CD8-positive, alpha-beta memory T cell (primary cell): Measurements from ENCODE around the gene LCORL. TPM values are rescaled to one million over a fixed set of nuclear protein-coding genes. Genes with fewer than 3 reads are reported as not detected.
"Not testable (repeated sequence)": the region's sequence is repeated elsewhere in the genome, so short reads cannot be mapped to it uniquely, and the experiment has no call there.

Source experiments
- CTCF ChIA-PET: fragments of 350-600 bp; sonication (Branson Sonifier 250); formaldehyde crosslinking; loops from one replicate; lab custom pipeline; 2021; ENCODE audit warnings: antibody characterized with exemption; lab: Charles Lee
- POLR2A ChIA-PET: fragments of 350-600 bp; sonication (Branson Sonifier 250); formaldehyde crosslinking; loops from one replicate; lab custom pipeline; 2021; ENCODE audit warnings: antibody characterized with exemption; lab: Charles Lee
- DNase-seq, 5 donors: peaks; one replicate each; pipeline versions ENCODE4 v3.0.0 to v3.0.0-alpha.2; 2020 to 2022; ENCODE audit warnings: mixed read lengths in 1 of 5
- H3K27ac ChIP-seq: one replicate; pipeline ENCODE4 v1.7.0; 2013; ENCODE audit warnings: low read depth, mild to moderate bottlenecking, low read length, moderate library complexity
- H3K27me3 ChIP-seq: 2 replicates; pipeline ENCODE4 v1.7.0; 2013; ENCODE audit warnings: low read length, mild to moderate bottlenecking; ENCODE audit not compliant: insufficient read depth, poor library complexity, severe bottlenecking
- H3K36me3 ChIP-seq: 2 replicates; pipeline ENCODE4 v1.7.0; 2013; ENCODE audit warnings: mild to moderate bottlenecking, low read length, moderate library complexity; ENCODE audit not compliant: insufficient read depth
- H3K4me1 ChIP-seq: 2 replicates; pipeline ENCODE4 v1.7.0; 2013; ENCODE audit warnings: mild to moderate bottlenecking, low read length, moderate library complexity; ENCODE audit not compliant: insufficient read depth
- H3K4me3 ChIP-seq: 2 replicates; pipeline ENCODE4 v1.7.0; 2013; ENCODE audit warnings: mild to moderate bottlenecking, low read length
- H3K9me3 ChIP-seq: 2 replicates; pipeline ENCODE4 v1.7.0; 2013; ENCODE audit warnings: mild to moderate bottlenecking, low read length
- H3K27ac Mint-ChIP-seq, 8 donors: one replicate each; pipeline ENCODE4 v1.8.0; 2020 to 2021; ENCODE audit warnings: mixed read lengths in 8 of 8, mild to moderate bottlenecking in 6 of 8, inconsistent platforms in 3 of 8, moderate library complexity in 3 of 8
- H3K27me3 Mint-ChIP-seq, 2 donors: one replicate each; pipeline ENCODE4 v1.8.0; 2020 to 2021; ENCODE audit warnings: mixed read lengths in 2 of 2, mild to moderate bottlenecking in 1 of 2, moderate library complexity in 1 of 2
- H3K36me3 Mint-ChIP-seq, 3 donors: one replicate each; pipeline ENCODE4 v1.8.0; 2020 to 2021; ENCODE audit warnings: mixed read lengths in 3 of 3, inconsistent platforms in 1 of 3, mild to moderate bottlenecking in 1 of 3
- H3K4me1 Mint-ChIP-seq, 3 donors: one replicate each; pipeline ENCODE4 v1.8.0; 2020 to 2021; ENCODE audit warnings: mixed read lengths in 3 of 3, inconsistent platforms in 1 of 3, mild to moderate bottlenecking in 1 of 3
- H3K4me3 Mint-ChIP-seq, 7 donors: one replicate each; pipeline ENCODE4 v1.8.0; 2020 to 2021; ENCODE audit warnings: mixed read lengths in 7 of 7, mild to moderate bottlenecking in 6 of 7, moderate library complexity in 4 of 7, inconsistent platforms in 2 of 7
- H3K9me3 Mint-ChIP-seq, 5 donors: one replicate each; pipeline ENCODE4 v1.8.0; 2020 to 2022; ENCODE audit warnings: mixed read lengths in 5 of 5, mild to moderate bottlenecking in 3 of 5, moderate library complexity in 2 of 5, inconsistent platforms in 1 of 5
- polyA plus RNA-seq: library from polyadenylated mRNA; unstranded; fragments of 300-500 nt; fragmentation: Illumina TruSeq; gene quantifications from one replicate; pipeline ENCODE4 v1.2.3, GENCODE V29; 2021
- total RNA-seq, 2 experiments: library from RNA; stranded (reverse); gene quantifications; one replicate each; pipeline ENCODE4 v1.2.3, GENCODE V29; 2021

Gene LCORL
- total and polyA plus RNA-seq, 3 experiments from 2014 or later, result 6.9 to 9.1 (median 7.2) TPM

- Mint-ChIP-seq H3K36me3 (peaks cover 9 to 34% (median 13%) of the 10 kb centered on the region in 3 donors), H3K4me3 (no peak overlapping the region), H3K27ac (no peak overlapping the region), H3K9me3 (peaks cover 4 to 16% (median 12%) of the 10 kb centered on the region in 5 donors), H3K4me1 (no peaks in the 10 kb centered on the region), H3K27me3 (no peaks in the 10 kb centered on the region)
- POLR2A ChIA-PET, result no interaction called here
- H3K9me3 ChIP-seq, result no peaks in the 10 kb centered on the region
- no peaks in the 10 kb centered on the region for H3K36me3 ChIP-seq
- no peak overlapping the region for H3K27ac ChIP-seq
- H3K4me3 ChIP-seq, result no peak overlapping the region
- CTCF ChIA-PET, result no interaction called here
- no peaks in the 10 kb centered on the region for H3K27me3 ChIP-seq
- DNase-seq, result no peak
- H3K4me1 ChIP-seq, result no peaks in the 10 kb centered on the region
Observed at GRCh38 chr4:17867276-17867675, 154.3 kb downstream of the LCORL start.

GRCh38 chr4:17866810-17867209 is 154.7 kb downstream of the LCORL start:
- Histone ChIP-seq H3K27me3 (no peaks in the 10 kb centered on the region), H3K4me3 (no peak overlapping the region), H3K9me3 (no peaks in the 10 kb centered on the region), H3K27ac (no peak overlapping the region), H3K36me3 (no peaks in the 10 kb centered on the region), H3K4me1 (no peaks in the 10 kb centered on the region)
- POLR2A ChIA-PET, result no interaction called here
- H3K9me3 Mint-ChIP-seq, result peaks cover 4 to 21% (median 17%) of the 10 kb centered on the region in 5 donors
- no peak overlapping the region for H3K4me3 Mint-ChIP-seq
- H3K4me1 Mint-ChIP-seq, result no peaks in the 10 kb centered on the region
- CTCF ChIA-PET, result no interaction called here
- no peak overlapping the region for H3K27ac Mint-ChIP-seq
- H3K36me3 Mint-ChIP-seq, result peaks cover 13 to 39% (median 16%) of the 10 kb centered on the region in 3 donors
- no peaks in the 10 kb centered on the region for H3K27me3 Mint-ChIP-seq
- DNase-seq, result no peak

GRCh38 chr4:17865866-17866363 is 155.6 kb downstream of the LCORL start:
- Histone ChIP-seq H3K27me3 (no peaks in the 10 kb centered on the region), H3K9me3 (no peaks in the 10 kb centered on the region), H3K27ac (no peak overlapping the region), H3K36me3 (no peaks in the 10 kb centered on the region), H3K4me1 (no peaks in the 10 kb centered on the region), H3K4me3 (no peak overlapping the region)
- Mint-ChIP-seq H3K27ac (no peak overlapping the region), H3K4me1 (no peaks in the 10 kb centered on the region), H3K27me3 (no peaks in the 10 kb centered on the region), H3K36me3 (peaks cover 13 to 45% (median 19%) of the 10 kb centered on the region in 3 donors), H3K4me3 (no peak overlapping the region), H3K9me3 (peaks cover 4 to 25% (median 21%) of the 10 kb centered on the region in 5 donors)
- CTCF ChIA-PET, result no interaction called here
- POLR2A ChIA-PET, result no interaction called here
- DNase-seq, result no peak

GRCh38 chr4:17861906-17862305 is 159.6 kb downstream of the LCORL start:
- DNase-seq, H3K9me3 ChIP-seq, H3K27me3 Mint-ChIP-seq, POLR2A ChIA-PET, H3K4me3 Mint-ChIP-seq, H3K4me1 ChIP-seq, H3K27me3 ChIP-seq, H3K36me3 ChIP-seq, H3K27ac ChIP-seq, H3K4me1 Mint-ChIP-seq, H3K4me3 ChIP-seq: not testable (repeated sequence)
- peaks cover 6 to 30% (median 28%) of the 10 kb centered on the region in 5 donors for H3K9me3 Mint-ChIP-seq
- H3K36me3 Mint-ChIP-seq, result peaks cover 19 to 74% (median 21%) of the 10 kb centered on the region in 3 donors
- CTCF ChIA-PET, result interaction anchor here (1.1 kb wide), 1 partner anchor 8 kb away, joined by 3 read pairs; no protein-coding TSS in a partner anchor
- peak overlapping the region in 1 of 8 donors; percentile 12 for H3K27ac Mint-ChIP-seq

GRCh38 chr4:17859793-17860406 is 161.7 kb downstream of the LCORL start:
- Histone ChIP-seq H3K4me3 (no peak overlapping the region), H3K36me3 (no peaks in the 10 kb centered on the region), H3K9me3 (no peaks in the 10 kb centered on the region), H3K27me3 (no peaks in the 10 kb centered on the region), H3K27ac (no peak overlapping the region), H3K4me1 (no peaks in the 10 kb centered on the region)
- Mint-ChIP-seq H3K9me3 (peaks cover 4 to 28% (median 25%) of the 10 kb centered on the region in 5 donors), H3K36me3 (peaks cover 16 to 64% (median 21%) of the 10 kb centered on the region in 3 donors), H3K4me3 (no peak overlapping the region), H3K27me3 (no peaks in the 10 kb centered on the region), H3K4me1 (no peaks in the 10 kb centered on the region), H3K27ac (no peak overlapping the region)
- ChIA-PET POLR2A (no interaction called here), CTCF (no interaction called here)
- no peak for DNase-seq

GRCh38 chr4:17854036-17854435 is 167.5 kb downstream of the LCORL start:
- DNase-seq, result no peak
- H3K9me3 ChIP-seq, result no peaks in the 10 kb centered on the region
- no peak overlapping the region for H3K4me3 ChIP-seq
- Mint-ChIP-seq H3K27me3 (no peaks in the 10 kb centered on the region), H3K27ac (no peak overlapping the region), H3K36me3 (peaks cover 2 to 17% (median 4%) of the 10 kb centered on the region in 3 donors), H3K4me1 (no peaks in the 10 kb centered on the region), H3K4me3 (no peak overlapping the region), H3K9me3 (peaks cover 2 to 6% (median 4%) of the 10 kb centered on the region in 5 donors)
- H3K36me3 ChIP-seq, result no peaks in the 10 kb centered on the region
- ChIA-PET CTCF (interaction anchor here (1.3 kb wide), 1 partner anchor 8 kb away, joined by 3 read pairs; no protein-coding TSS in a partner anchor), POLR2A (no interaction called here)
- no peaks in the 10 kb centered on the region for H3K27me3 ChIP-seq
- no peak overlapping the region for H3K27ac ChIP-seq
- H3K4me1 ChIP-seq, result no peaks in the 10 kb centered on the region

GRCh38 chr4:17851959-17852358 is 169.6 kb downstream of the LCORL start:
- Histone ChIP-seq H3K9me3 (no peaks in the 10 kb centered on the region), H3K4me1 (no peaks in the 10 kb centered on the region), H3K4me3 (no peak overlapping the region), H3K27me3 (no peaks in the 10 kb centered on the region), H3K27ac (no peak overlapping the region), H3K36me3 (no peaks in the 10 kb centered on the region)
- ChIA-PET POLR2A (no interaction called here), CTCF (no interaction called here)
- Mint-ChIP-seq H3K27ac (no peak overlapping the region), H3K9me3 (no peaks in the 10 kb centered on the region), H3K36me3 (peaks cover 0 to 4% (median 3%) of the 10 kb centered on the region in 3 donors), H3K27me3 (no peaks in the 10 kb centered on the region), H3K4me3 (no peak overlapping the region), H3K4me1 (no peaks in the 10 kb centered on the region)
- no peak for DNase-seq

GRCh38 chr4:17850295-17850694 is 171.3 kb downstream of the LCORL start:
- H3K36me3 Mint-ChIP-seq, DNase-seq, H3K4me1 Mint-ChIP-seq, H3K36me3 ChIP-seq, H3K4me3 ChIP-seq, POLR2A ChIA-PET, CTCF ChIA-PET, H3K27me3 ChIP-seq, H3K27me3 Mint-ChIP-seq, H3K9me3 ChIP-seq, H3K27ac ChIP-seq, H3K4me1 ChIP-seq, H3K9me3 Mint-ChIP-seq, H3K4me3 Mint-ChIP-seq, H3K27ac Mint-ChIP-seq: not testable (repeated sequence)
